HL-60 (cell line): Measurements from ENCODE around the gene MGST1.
A peak's percentile ranks its signal among the peaks of the same experiment; 100 is the strongest.

Source experiments
- DNase-seq, 2 experiments: peaks; one replicate each; pipeline ENCODE4 v3.0.0-alpha.2; 2010 to 2020; ENCODE audit warnings: low read depth in 1 of 2, low spot score in 1 of 2
- H3K27ac ChIP-seq: fragments of 250-450 bp; sonication (Bioruptor Pico); replicated peaks from 2 replicates; pipeline ENCODE4 v1.5.1; 2020; ENCODE audit warnings: mild to moderate bottlenecking, moderate library complexity
- H3K27me3 ChIP-seq: fragments of 250-450 bp; sonication (Bioruptor Pico); 2 replicates; pipeline ENCODE4 v1.5.1; 2021; ENCODE audit warnings: mild to moderate bottlenecking, moderate library complexity; ENCODE audit not compliant: insufficient read depth, poor library complexity, severe bottlenecking
- H3K4me3 ChIP-seq: replicated peaks from 2 replicates; pipeline ENCODE4 v1.5.1; 2011; ENCODE audit warnings: mild to moderate bottlenecking, control low read depth, low read length; ENCODE audit not compliant: insufficient read depth
- CTCF ChIP-seq: IDR thresholded peaks from one replicate; pipeline ENCODE4 v1.5.1; 2011; ENCODE audit warnings: low read length, control low read depth, inconsistent platforms; ENCODE audit not compliant: insufficient read depth
- GABPA ChIP-seq: IDR thresholded peaks from 2 replicates; pipeline ENCODE4 v1.6.1; 2012; ENCODE audit warnings: low read depth
- POLR2AphosphoS5 ChIP-seq: IDR thresholded peaks from 2 replicates; pipeline ENCODE4 v1.6.1; 2012; ENCODE audit warnings: low read depth
- REST ChIP-seq: IDR thresholded peaks from 2 replicates; pipeline ENCODE4 v1.6.1; 2012; ENCODE audit warnings: low read depth; ENCODE audit not compliant: insufficient replicate concordance
- SPI1 ChIP-seq: IDR thresholded peaks from 2 replicates; pipeline ENCODE4 v1.6.1; 2012; ENCODE audit warnings: low read depth, mild to moderate bottlenecking, borderline replicate concordance

The MGST1 gene

GRCh38 chr12:16348435-16349130, 1.1 kb downstream of the MGST1 start:
- TF ChIP-seq POLR2AphosphoS5 (no peak; the same call in 1 of the 2 replicates), REST (no peak), SPI1 (no peak), GABPA (no peak), CTCF (no peak)
- no peak for DNase-seq
- Histone ChIP-seq H3K4me3 (peak overlapping the region; percentile 65), H3K27ac (peak overlapping the region; percentile 95), H3K27me3 (no peaks in the 10 kb centered on the region)

GRCh38 chr12:16349131-16349460, 1.7 kb downstream of the MGST1 start:
- no peak for TF ChIP-seq GABPA
- TF ChIP-seq POLR2AphosphoS5: peak; percentile 70; the same call in 1 of the 2 replicates
- no peak for TF ChIP-seq REST
- peak; percentile 21; the same call in 1 of the 2 replicates for TF ChIP-seq SPI1
- TF ChIP-seq CTCF: no peak
- Histone ChIP-seq H3K27ac (peak overlapping the region; percentile 95), H3K27me3 (no peaks in the 10 kb centered on the region), H3K4me3 (peak overlapping the region; percentile 65)
- DNase-seq: peak; percentile 84 to 89

GRCh38 chr12:16350682-16351081, 3.2 kb downstream of the MGST1 start:
- Histone ChIP-seq H3K27ac (peak overlapping the region; percentile 95), H3K4me3 (peak overlapping the region; percentile 12; the same call in 1 of the 2 replicates), H3K27me3 (no peaks in the 10 kb centered on the region)
- TF ChIP-seq REST (no peak), POLR2AphosphoS5 (peak; percentile 28; the same call in 1 of the 2 replicates)
- DNase-seq: peak in 1 of 2 experiments; percentile 75
